ENCODE measurements around the gene ARHGAP28. TPM values are rescaled to one million over a fixed set of nuclear protein-coding genes. Genes with fewer than 3 reads are reported as not detected.

Gene ARHGAP28
- total and polyA plus RNA-seq, 9 donors, result 18.7 to 36.0 (median 25.4) TPM

GRCh38 chr18:6857300-6857699 is 127.8 kb downstream of the ARHGAP28 start:
- H3K9me3 ChIP-seq (replicated peaks; ENCODE audit: control insufficient read depth, low read depth, low read length), result peaks cover 11% of the 10 kb centered on the region
- H3K4me3 ChIP-seq (ENCODE audit: low read length), result no peak overlapping the region
- peaks cover 46% of the 10 kb centered on the region for H3K36me3 ChIP-seq (ENCODE audit: control insufficient read depth, insufficient read depth, low read length)
- H3K4me1 ChIP-seq (ENCODE audit: control insufficient read depth, insufficient read depth, low read length), result no peaks in the 10 kb centered on the region
- DNase-seq, result no peak
- H3K27me3 ChIP-seq (ENCODE audit: control insufficient read depth, insufficient read depth, low read length), result no peaks in the 10 kb centered on the region
- no peak overlapping the region for H3K27ac ChIP-seq (ENCODE audit: low read length)
- WGBS (ENCODE audit: insufficient coverage), result 70% methylated on average over 8 of the region's 12 CpGs

GRCh38 chr18:6859676-6860422 is 130.3 kb downstream of the ARHGAP28 start:
- DNase-seq, result no peak
- Histone ChIP-seq H3K4me1 (ENCODE audit: control insufficient read depth, insufficient read depth, low read length) (no peaks in the 10 kb centered on the region), H3K9me3 (replicated peaks; ENCODE audit: control insufficient read depth, low read depth, low read length) (peaks cover 5% of the 10 kb centered on the region), H3K27me3 (ENCODE audit: control insufficient read depth, insufficient read depth, low read length) (no peaks in the 10 kb centered on the region), H3K27ac (ENCODE audit: low read length) (no peak overlapping the region), H3K4me3 (ENCODE audit: low read length) (no peak overlapping the region), H3K36me3 (ENCODE audit: control insufficient read depth, insufficient read depth, low read length) (peaks cover 30% of the 10 kb centered on the region)
- no CpG with 5 or more reads among the region's 4 CpGs for WGBS (ENCODE audit: insufficient coverage)

GRCh38 chr18:6860804-6861448 is 131.4 kb downstream of the ARHGAP28 start:
- DNase-seq, result no peak
- no peaks in the 10 kb centered on the region for H3K9me3 ChIP-seq (replicated peaks; ENCODE audit: control insufficient read depth, low read depth, low read length)
- WGBS (ENCODE audit: insufficient coverage), result 100% methylated on average over 3 of the region's 4 CpGs
- H3K36me3 ChIP-seq (ENCODE audit: control insufficient read depth, insufficient read depth, low read length), result peaks cover 23% of the 10 kb centered on the region
- no peak overlapping the region for H3K4me3 ChIP-seq (ENCODE audit: low read length)
- no peaks in the 10 kb centered on the region for H3K4me1 ChIP-seq (ENCODE audit: control insufficient read depth, insufficient read depth, low read length)
- H3K27ac ChIP-seq (ENCODE audit: low read length), result no peak overlapping the region
- no peaks in the 10 kb centered on the region for H3K27me3 ChIP-seq (ENCODE audit: control insufficient read depth, insufficient read depth, low read length)

- Histone ChIP-seq H3K4me1 (ENCODE audit: control insufficient read depth, insufficient read depth, low read length) (no peaks in the 10 kb centered on the region), H3K9me3 (replicated peaks; ENCODE audit: control insufficient read depth, low read depth, low read length) (no peaks in the 10 kb centered on the region), H3K4me3 (ENCODE audit: low read length) (no peak overlapping the region), H3K27me3 (ENCODE audit: control insufficient read depth, insufficient read depth, low read length) (no peaks in the 10 kb centered on the region), H3K36me3 (ENCODE audit: control insufficient read depth, insufficient read depth, low read length) (peaks cover 17% of the 10 kb centered on the region), H3K27ac (ENCODE audit: low read length) (no peak overlapping the region)
- DNase-seq, result no peak
These were observed 135.7 kb downstream of the ARHGAP28 start for GRCh38 chr18:6865251-6865650.

GRCh38 chr18:6866552-6867085 is 137.1 kb downstream of the ARHGAP28 start:
- Histone ChIP-seq H3K27me3 (ENCODE audit: control insufficient read depth, insufficient read depth, low read length) (no peaks in the 10 kb centered on the region), H3K9me3 (replicated peaks; ENCODE audit: control insufficient read depth, low read depth, low read length) (no peaks in the 10 kb centered on the region), H3K27ac (ENCODE audit: low read length) (no peak overlapping the region), H3K4me1 (ENCODE audit: control insufficient read depth, insufficient read depth, low read length) (no peaks in the 10 kb centered on the region), H3K36me3 (ENCODE audit: control insufficient read depth, insufficient read depth, low read length) (peaks cover 13% of the 10 kb centered on the region), H3K4me3 (ENCODE audit: low read length) (no peak overlapping the region)
- no CpG with 5 or more reads among the region's 3 CpGs for WGBS (ENCODE audit: insufficient coverage)
- DNase-seq, result no peak

GRCh38 chr18:6868033-6868432 is 138.5 kb downstream of the ARHGAP28 start:
- no peak for DNase-seq
- Histone ChIP-seq H3K27ac (ENCODE audit: low read length) (no peak overlapping the region), H3K9me3 (replicated peaks; ENCODE audit: control insufficient read depth, low read depth, low read length) (no peaks in the 10 kb centered on the region), H3K27me3 (ENCODE audit: control insufficient read depth, insufficient read depth, low read length) (no peaks in the 10 kb centered on the region), H3K4me1 (ENCODE audit: control insufficient read depth, insufficient read depth, low read length) (no peaks in the 10 kb centered on the region), H3K4me3 (ENCODE audit: low read length) (no peak overlapping the region), H3K36me3 (ENCODE audit: control insufficient read depth, insufficient read depth, low read length) (peaks cover 15% of the 10 kb centered on the region)
- WGBS (ENCODE audit: insufficient coverage), result 92% methylated on average over 4 of the region's 6 CpGs

- Histone ChIP-seq H3K27ac (ENCODE audit: low read length) (no peak overlapping the region), H3K36me3 (ENCODE audit: control insufficient read depth, insufficient read depth, low read length) (peaks cover 24% of the 10 kb centered on the region), H3K9me3 (replicated peaks; ENCODE audit: control insufficient read depth, low read depth, low read length) (no peaks in the 10 kb centered on the region), H3K27me3 (ENCODE audit: control insufficient read depth, insufficient read depth, low read length) (no peaks in the 10 kb centered on the region), H3K4me1 (ENCODE audit: control insufficient read depth, insufficient read depth, low read length) (no peaks in the 10 kb centered on the region), H3K4me3 (ENCODE audit: low read length) (no peak overlapping the region)
- DNase-seq, result no peak
- WGBS (ENCODE audit: insufficient coverage), result 75% methylated on average over 2 of the region's 6 CpGs
These were observed 142.1 kb downstream of the ARHGAP28 start for GRCh38 chr18:6871566-6871965.

GRCh38 chr18:6873040-6873751 is 143.7 kb downstream of the ARHGAP28 start:
- 83% methylated on average over 3 of the region's 6 CpGs for WGBS (ENCODE audit: insufficient coverage)
- H3K4me3 ChIP-seq (ENCODE audit: low read length), result no peak overlapping the region
- H3K36me3 ChIP-seq (ENCODE audit: control insufficient read depth, insufficient read depth, low read length), result peaks cover 20% of the 10 kb centered on the region
- no peaks in the 10 kb centered on the region for H3K27me3 ChIP-seq (ENCODE audit: control insufficient read depth, insufficient read depth, low read length)
- H3K9me3 ChIP-seq (replicated peaks; ENCODE audit: control insufficient read depth, low read depth, low read length), result no peaks in the 10 kb centered on the region
- no peak overlapping the region for H3K27ac ChIP-seq (ENCODE audit: low read length)
- H3K4me1 ChIP-seq (ENCODE audit: control insufficient read depth, insufficient read depth, low read length), result peaks cover 5% of the 10 kb centered on the region
- no peak for DNase-seq

GRCh38 chr18:6874315-6874714 is 144.8 kb downstream of the ARHGAP28 start:
- peaks cover 17% of the 10 kb centered on the region for H3K36me3 ChIP-seq (ENCODE audit: control insufficient read depth, insufficient read depth, low read length)
- WGBS (ENCODE audit: insufficient coverage), result no CpG with 5 or more reads among the region's 1 CpG
- H3K27ac ChIP-seq (ENCODE audit: low read length), result no peak overlapping the region
- no peak overlapping the region for H3K4me3 ChIP-seq (ENCODE audit: low read length)
- H3K4me1 ChIP-seq (ENCODE audit: control insufficient read depth, insufficient read depth, low read length), result peaks cover 11% of the 10 kb centered on the region
- no peaks in the 10 kb centered on the region for H3K9me3 ChIP-seq (replicated peaks; ENCODE audit: control insufficient read depth, low read depth, low read length)
- no peaks in the 10 kb centered on the region for H3K27me3 ChIP-seq (ENCODE audit: control insufficient read depth, insufficient read depth, low read length)
- no peak for DNase-seq

- Histone ChIP-seq H3K4me1 (ENCODE audit: control insufficient read depth, insufficient read depth, low read length) (peaks cover 23% of the 10 kb centered on the region), H3K4me3 (ENCODE audit: low read length) (no peak overlapping the region), H3K27ac (ENCODE audit: low read length) (no peak overlapping the region), H3K27me3 (ENCODE audit: control insufficient read depth, insufficient read depth, low read length) (no peaks in the 10 kb centered on the region), H3K9me3 (replicated peaks; ENCODE audit: control insufficient read depth, low read depth, low read length) (no peaks in the 10 kb centered on the region), H3K36me3 (ENCODE audit: control insufficient read depth, insufficient read depth, low read length) (peaks cover 17% of the 10 kb centered on the region)
- DNase-seq, result no peak
- no CpG with 5 or more reads among the region's 6 CpGs for WGBS (ENCODE audit: insufficient coverage)
These were observed 146.2 kb downstream of the ARHGAP28 start for GRCh38 chr18:6875749-6876148.
